HG03432 (cell line): ENCODE measurements around the gene CALR3.

Experiments used
- ATAC-seq: cut with Tn5 transposase; IDR thresholded peaks from one replicate; pipeline ENCODE4 v1.9.1; 2021; ENCODE audit warnings: mild to moderate bottlenecking, moderate library complexity; ENCODE audit not compliant: unreplicated experiment

Gene CALR3

DNA sequence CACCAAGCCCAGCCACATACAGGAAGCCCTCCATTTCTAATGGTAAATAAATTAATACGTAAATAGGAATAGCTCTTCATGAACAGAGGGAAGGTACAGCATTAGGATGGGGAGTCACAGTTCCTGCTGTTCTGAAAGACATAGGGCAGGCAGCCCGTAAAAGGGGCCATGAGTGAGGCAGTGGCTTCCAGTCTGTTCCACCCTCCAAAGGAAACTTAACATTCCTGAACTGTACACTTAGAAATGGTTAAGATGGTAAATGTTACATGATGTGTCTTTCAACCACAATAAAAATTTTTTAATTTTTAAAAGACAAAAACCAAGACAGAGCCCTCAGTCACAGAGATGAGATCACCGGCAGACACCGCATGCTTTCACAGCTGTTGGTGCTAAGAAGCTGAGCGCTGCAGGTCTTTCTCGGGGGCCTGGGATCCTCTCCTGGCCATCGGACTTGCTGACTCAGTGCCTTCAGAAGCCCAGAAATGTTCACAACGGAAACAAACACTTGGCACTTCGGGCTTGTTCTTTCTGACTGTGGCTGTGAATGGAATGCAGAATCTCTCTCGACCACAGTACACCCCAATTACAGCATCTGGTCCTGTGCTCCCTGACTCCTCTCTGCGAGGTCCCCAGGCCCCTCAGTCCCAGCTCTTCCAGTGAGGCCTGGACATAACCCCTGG, 60.6 kb downstream of the CALR3 start:
- ATAC-seq = no peak

DNA sequence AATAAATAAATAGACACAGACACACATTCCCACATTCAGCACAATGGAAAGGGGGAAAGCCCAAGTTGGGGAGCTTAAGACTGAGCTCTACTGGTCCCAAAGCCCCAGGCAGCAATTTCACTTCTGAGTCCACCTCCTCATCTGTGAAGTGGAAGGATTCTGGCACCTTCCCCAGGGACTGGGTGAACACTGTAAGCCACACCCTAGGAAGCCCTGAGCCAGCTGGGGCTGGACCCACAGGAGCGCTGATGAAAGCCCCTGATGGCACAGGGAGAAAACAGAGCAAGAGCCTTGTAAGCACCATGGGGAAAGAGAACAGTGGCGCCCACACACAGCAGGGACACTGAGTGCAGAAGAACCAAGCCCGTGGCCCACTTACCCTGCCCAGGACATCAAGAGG, 62.0 kb downstream of the CALR3 start:
- no peak for ATAC-seq

DNA sequence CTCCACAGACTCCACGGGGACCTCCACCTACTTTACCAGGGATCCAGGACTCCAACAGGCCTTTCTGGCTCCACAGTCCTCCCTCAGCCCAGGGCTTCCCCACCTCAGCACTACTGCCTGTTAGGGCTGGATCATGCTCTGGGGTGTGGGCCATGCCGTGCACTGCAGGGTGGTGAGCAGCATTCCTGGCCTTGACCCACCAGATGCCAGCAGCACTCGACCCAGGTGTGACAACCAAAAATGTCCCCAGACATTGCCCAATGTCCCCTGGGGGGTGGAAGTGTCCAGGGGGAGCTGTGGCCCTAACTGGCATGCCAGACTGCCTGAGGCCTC, 66.2 kb downstream of the CALR3 start:
- no peak for ATAC-seq

DNA sequence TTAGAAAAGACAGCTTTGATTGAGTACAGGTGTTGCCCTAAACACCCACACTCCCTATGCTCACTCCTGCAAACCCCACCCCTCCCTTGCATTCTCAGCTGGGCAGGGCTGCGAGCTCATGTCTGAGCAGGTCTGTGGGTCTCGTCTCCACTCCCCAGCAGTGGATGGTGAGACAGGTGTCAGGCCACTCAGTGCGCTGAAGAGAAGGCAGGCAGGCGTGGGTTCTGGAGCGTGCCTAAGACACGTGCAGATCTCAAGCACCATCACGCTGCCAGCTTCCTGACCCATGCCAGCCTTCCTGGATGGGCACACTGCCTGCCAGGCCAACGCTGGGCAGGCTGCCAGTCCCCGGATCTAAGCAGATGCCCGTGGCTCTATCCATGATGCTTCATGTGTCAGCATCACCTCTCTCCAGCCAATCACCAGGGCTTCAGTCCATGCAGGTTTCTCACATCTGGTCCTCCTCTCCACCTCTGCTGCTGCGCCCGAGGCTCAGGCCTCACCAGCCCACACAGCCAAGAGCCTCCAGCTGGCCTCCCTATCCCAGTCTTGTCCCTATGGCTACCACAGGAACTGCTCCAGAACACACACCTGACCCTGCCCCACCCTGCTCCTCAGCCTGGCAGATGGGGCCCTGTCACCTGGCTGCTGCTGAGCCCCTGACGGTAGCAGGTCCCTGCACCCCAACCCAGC, 66.8 kb downstream of the CALR3 start:
- ATAC-seq = no peak
